HG03045 (cell line): ENCODE measurements around the gene STARD7.
A peak's percentile ranks its signal among the peaks of the same experiment; 100 is the strongest.
"Not testable (repeated sequence)": the region's sequence is repeated elsewhere in the genome, so short reads cannot be mapped to it uniquely, and the experiment has no call there.

Experiments
- ATAC-seq: cut with Tn5 transposase; IDR thresholded peaks from one replicate; pipeline ENCODE4 v1.9.1; 2021; ENCODE audit warnings: mild to moderate bottlenecking, moderate library complexity; ENCODE audit not compliant: unreplicated experiment

The STARD7 gene

GRCh38 chr2:96208143-96209010, at the start of gene STARD7:
TSS of gene STARD7 (minus strand) at chr2:96208827. CDS start at chr2:96208434, 393 bp downstream.
- ATAC-seq = peak; percentile 92

GRCh38 chr2:96257744-96258143, 49.1 kb upstream of the STARD7 start:
- not testable (repeated sequence) for ATAC-seq

GRCh38 chr2:96256611-96257113, 48.0 kb upstream of the STARD7 start:
- ATAC-seq = no peak

GRCh38 chr2:96254571-96254970, 45.9 kb upstream of the STARD7 start:
- ATAC-seq = no peak

- no peak for ATAC-seq
These were observed 44.4 kb upstream of the STARD7 start for GRCh38 chr2:96253006-96253405.

GRCh38 chr2:96252526-96252925, 43.9 kb upstream of the STARD7 start:
- no peak for ATAC-seq

GRCh38 chr2:96251721-96252292, 43.2 kb upstream of the STARD7 start:
- no peak for ATAC-seq

- ATAC-seq = no peak
These were observed 41.6 kb upstream of the STARD7 start for GRCh38 chr2:96250188-96250587.

- no peak for ATAC-seq
These were observed 41.0 kb upstream of the STARD7 start for GRCh38 chr2:96249654-96250053.

GRCh38 chr2:96248624-96249023, 40.0 kb upstream of the STARD7 start:
- ATAC-seq = no peak

GRCh38 chr2:96247896-96248295, 39.3 kb upstream of the STARD7 start:
- no peak for ATAC-seq

GRCh38 chr2:96247009-96247408, 38.4 kb upstream of the STARD7 start:
- ATAC-seq = no peak

GRCh38 chr2:96245609-96246390, 37.2 kb upstream of the STARD7 start:
- no peak for ATAC-seq

GRCh38 chr2:96243843-96244242, 35.2 kb upstream of the STARD7 start:
- no peak for ATAC-seq

- peak; percentile 61 for ATAC-seq
These were observed 33.4 kb upstream of the STARD7 start for GRCh38 chr2:96241900-96242611.

GRCh38 chr2:96241227-96241626, 32.6 kb upstream of the STARD7 start:
- no peak for ATAC-seq

GRCh38 chr2:96240341-96241038, 31.9 kb upstream of the STARD7 start:
- ATAC-seq = no peak

GRCh38 chr2:96239745-96240264, 31.2 kb upstream of the STARD7 start:
- no peak for ATAC-seq

- ATAC-seq = no peak
These were observed 30.5 kb upstream of the STARD7 start for GRCh38 chr2:96239091-96239490.

GRCh38 chr2:96238266-96238665, 29.6 kb upstream of the STARD7 start:
- no peak for ATAC-seq
